NCI-H187 (cell line): ENCODE results near the gene C20orf141.

Experiments used
- DNase-seq, 2 experiments: peaks; one replicate each; lab custom pipeline; 2025; lab: John Stamatoyannopoulos, UW

The C20orf141 gene

GRCh38 chr20:2849529-2849928 lies 34.7 kb downstream of the C20orf141 start:
- DNase-seq: no peak

- DNase-seq: no peak
These were observed 36.3 kb downstream of the C20orf141 start for GRCh38 chr20:2851086-2851485.

DNA sequence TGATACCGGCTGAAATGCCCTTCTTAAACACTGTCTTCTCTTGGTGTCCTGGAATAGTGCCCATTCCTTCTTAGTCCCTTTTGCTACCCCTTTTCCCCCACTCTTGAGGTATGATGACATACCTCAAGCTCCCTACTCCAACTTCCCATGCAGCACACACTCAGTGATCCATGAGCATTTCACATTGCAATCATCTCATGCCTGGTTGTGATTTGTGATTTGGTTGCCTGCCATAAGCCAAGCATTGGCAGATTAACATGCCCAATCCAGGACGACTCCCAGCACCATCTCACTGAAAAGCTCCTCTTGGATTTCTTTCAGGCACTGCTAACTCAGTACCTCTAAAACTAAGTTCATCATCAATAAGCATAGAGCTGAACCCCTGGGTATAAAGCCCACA lies 43.8 kb downstream of the C20orf141 start:
- DNase-seq: no peak

DNA sequence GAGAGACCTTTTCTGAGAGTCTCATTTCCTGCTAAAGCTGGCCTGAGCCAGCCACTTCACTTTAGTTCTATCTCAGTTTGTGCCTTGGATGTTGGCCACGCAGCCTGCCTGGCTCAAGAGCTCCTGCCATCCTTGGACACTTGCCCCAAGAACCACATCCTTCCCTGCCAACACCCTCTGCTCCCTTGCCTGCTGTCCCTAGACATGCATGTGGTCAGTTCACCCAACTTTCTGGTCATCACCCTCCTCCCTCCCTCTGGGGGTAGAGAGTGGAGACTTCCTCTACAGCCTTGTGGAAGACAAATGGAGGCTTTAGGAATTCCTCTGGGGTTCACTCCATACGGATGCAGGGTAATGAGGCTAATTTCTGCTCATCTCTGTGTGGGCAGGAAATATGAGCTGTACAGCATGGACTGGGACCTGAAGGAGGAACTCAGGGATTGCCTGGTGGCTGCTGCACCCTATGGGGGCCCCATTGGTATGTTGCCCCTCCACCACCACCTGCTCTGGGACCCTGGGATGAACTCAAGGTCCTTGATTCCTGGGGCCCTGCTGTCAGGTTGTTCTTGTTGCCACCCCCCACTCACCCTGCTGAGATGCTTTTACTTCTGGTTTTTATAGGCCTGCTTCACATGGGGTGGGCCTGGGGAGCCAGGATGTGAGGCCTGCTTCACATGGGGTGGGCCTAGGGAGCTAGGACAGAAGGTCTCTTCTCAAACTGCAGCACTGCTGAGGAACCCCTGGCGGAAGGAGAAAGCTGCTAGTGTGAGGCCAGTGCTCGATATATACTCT lies 44.7 kb downstream of the C20orf141 start:
- no peak for DNase-seq

GRCh38 chr20:2864626-2865025 lies 49.8 kb downstream of the C20orf141 start:
- no peak for DNase-seq

DNA sequence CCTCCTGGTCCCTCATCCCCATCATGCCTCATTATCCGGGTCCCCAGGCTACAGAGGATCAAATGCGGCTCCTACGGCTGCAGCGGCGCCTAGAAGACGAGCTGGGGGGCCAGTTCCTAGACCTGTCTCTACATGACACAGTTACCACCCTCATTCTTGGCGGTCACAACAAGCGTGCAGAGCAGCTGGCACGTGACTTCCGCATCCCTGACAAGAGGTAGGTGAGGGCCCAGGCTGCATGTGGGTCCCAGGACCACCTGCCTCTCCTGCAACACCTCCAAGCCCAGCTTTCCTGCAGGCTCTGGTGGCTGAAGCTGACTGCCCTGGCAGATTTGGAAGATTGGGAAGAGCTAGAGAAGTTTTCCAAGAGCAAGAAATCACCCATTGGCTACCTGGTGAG lies 50.3 kb downstream of the C20orf141 start:
- no peak for DNase-seq
